Epithelial cell of proximal tubule (primary cell): ENCODE data around the gene PRKCH. TPM values are rescaled to one million over a fixed set of nuclear protein-coding genes. Genes with fewer than 3 reads are reported as not detected.

ENCODE experiments used
- DNase-seq: peaks from one replicate; pipeline ENCODE4 v3.0.0-alpha.2; 2011; ENCODE audit warnings: low read depth
- H3K4me3 ChIP-seq: 2 replicates; pipeline ENCODE4 v1.5.1; 2011; ENCODE audit warnings: low read depth, mild to moderate bottlenecking, low read length
- total RNA-seq: library from RNA; depleted of rRNA; stranded (reverse); fragments of >200 nt; gene quantifications from 2 replicates; pipeline ENCODE4 v1.2.3, GENCODE V29; 2015
- TF ChIP-seq, protein P1 (sequence below): conservative IDR thresholded peaks from 2 replicates; pipeline ENCODE4 v1.5.1; 2012; ENCODE audit warnings: low read depth, mild to moderate bottlenecking, low read length

Gene PRKCH
- total RNA-seq, 1 donor from 2014 or later = 7.6 TPM

DNA sequence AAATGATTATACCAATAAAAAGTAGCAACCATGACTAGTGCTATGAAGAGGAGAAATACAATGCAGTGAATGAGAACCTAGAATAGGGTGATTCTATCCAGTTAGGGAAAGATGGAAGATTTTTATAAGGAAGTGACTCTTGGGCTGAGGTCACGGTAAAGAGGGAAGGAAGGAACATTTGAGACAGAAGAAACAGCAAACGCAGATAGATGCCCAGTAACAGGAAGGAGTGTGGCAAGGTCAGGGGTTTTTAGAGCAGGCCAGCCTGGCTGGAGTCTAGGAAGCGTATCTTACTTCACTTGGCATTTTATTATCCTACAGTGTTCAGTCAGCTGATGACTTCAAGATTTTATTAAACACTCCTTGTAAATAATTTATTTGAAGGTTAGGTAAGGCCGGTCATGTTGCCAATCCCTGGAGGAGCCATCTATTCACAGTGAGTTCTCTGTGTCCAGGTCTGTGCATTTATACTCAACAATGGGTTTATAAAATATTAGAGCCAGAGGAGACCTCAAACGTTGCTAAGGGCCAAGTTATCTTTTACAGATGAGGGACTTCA lies 170.6 kb downstream of the PRKCH start:
- TF ChIP-seq, protein P1, sequence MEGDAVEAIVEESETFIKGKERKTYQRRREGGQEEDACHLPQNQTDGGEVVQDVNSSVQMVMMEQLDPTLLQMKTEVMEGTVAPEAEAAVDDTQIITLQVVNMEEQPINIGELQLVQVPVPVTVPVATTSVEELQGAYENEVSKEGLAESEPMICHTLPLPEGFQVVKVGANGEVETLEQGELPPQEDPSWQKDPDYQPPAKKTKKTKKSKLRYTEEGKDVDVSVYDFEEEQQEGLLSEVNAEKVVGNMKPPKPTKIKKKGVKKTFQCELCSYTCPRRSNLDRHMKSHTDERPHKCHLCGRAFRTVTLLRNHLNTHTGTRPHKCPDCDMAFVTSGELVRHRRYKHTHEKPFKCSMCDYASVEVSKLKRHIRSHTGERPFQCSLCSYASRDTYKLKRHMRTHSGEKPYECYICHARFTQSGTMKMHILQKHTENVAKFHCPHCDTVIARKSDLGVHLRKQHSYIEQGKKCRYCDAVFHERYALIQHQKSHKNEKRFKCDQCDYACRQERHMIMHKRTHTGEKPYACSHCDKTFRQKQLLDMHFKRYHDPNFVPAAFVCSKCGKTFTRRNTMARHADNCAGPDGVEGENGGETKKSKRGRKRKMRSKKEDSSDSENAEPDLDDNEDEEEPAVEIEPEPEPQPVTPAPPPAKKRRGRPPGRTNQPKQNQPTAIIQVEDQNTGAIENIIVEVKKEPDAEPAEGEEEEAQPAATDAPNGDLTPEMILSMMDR = no peak
- H3K4me3 ChIP-seq = no peak overlapping the region
- peak; percentile 77 for DNase-seq

DNA sequence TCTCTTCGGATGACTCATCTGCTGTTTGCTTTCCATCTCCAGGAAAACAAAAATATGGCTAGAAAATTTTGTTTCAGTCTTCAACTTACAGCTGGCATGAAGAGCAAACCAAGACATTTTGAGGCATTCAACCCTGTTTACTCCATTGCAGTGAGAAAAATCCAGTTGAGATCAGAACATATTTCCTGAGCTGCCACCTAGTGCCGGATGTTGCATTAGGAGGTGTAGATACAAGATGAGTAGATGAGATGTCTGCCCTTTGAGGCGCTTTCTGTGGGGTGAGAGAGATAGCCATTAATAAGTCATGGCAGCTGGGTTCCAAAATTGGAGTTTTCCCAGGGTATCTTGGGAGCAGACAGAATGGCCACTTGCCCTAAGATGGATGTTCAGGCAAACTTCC lies 171.1 kb downstream of the PRKCH start:
- TF ChIP-seq, protein P1 = peak; percentile 32

DNA sequence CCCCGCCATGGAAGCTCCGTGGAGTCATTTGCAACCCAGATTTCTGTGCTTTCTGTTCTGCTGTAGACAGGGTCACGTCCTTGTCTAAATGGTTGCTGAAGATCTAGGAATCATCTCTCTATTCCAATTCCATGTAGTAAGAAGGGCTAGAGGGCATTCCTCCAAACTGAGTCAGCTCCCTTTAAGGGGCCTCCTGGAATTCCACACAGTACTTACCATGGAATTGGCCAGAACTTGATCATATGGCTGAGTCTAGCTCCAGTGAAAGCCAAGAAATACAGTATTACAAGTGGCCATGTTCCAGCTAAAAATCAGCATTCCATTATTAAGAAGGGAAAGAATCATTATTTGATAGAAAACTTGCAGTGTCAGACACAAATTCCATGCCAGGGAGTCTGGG lies 171.9 kb downstream of the PRKCH start:
- H3K4me3 ChIP-seq = no peak overlapping the region
- DNase-seq = peak; percentile 76

More for the DNA sequence above, 171.1 kb downstream of the PRKCH start:
- DNase-seq = no peak
- no peak overlapping the region for H3K4me3 ChIP-seq

DNA sequence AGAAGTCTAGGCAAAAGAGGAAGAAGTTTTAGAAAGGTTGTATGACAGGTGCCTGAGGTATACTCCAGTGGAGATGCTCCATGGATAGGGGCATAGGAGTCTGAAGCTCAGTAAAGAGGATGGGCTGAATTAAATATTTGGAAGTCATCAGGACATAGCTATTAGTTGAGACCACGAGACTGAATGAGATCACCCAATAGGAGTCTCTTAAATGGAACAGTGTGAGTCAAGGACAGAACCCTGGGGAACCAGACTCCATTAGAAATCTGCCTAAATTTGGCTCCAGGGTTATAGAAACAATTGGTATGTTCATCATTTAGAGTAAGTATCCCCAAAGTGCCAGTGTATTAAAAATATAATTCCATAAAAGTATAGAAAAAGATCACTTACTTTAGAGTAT lies 172.6 kb downstream of the PRKCH start:
- no peak for DNase-seq
- TF ChIP-seq, protein P1 = no peak
- no peak overlapping the region for H3K4me3 ChIP-seq

More for the DNA sequence above, 171.9 kb downstream of the PRKCH start:
- TF ChIP-seq, protein P1 = no peak

DNA sequence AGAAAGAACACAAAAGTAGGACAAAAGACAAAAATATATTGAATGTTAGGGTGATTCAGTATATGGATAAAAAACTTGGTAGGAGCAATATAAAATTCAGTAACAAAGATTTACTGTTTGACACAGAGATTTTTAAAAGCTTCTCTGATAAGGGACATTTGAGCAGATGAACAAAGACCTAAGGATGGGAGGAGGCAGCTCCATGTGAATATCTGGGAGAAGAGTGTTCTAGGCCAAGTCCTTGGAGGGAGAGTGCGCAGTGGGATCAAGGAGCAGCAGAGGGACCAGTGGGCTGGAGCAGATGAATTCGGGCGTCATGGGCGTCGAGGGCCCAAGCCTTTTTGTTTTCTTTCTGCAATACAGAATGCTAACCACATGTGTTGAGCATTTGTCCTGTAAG lies 174.4 kb downstream of the PRKCH start:
- TF ChIP-seq, protein P1 = no peak
- no peak overlapping the region for H3K4me3 ChIP-seq
- no peak for DNase-seq

DNA sequence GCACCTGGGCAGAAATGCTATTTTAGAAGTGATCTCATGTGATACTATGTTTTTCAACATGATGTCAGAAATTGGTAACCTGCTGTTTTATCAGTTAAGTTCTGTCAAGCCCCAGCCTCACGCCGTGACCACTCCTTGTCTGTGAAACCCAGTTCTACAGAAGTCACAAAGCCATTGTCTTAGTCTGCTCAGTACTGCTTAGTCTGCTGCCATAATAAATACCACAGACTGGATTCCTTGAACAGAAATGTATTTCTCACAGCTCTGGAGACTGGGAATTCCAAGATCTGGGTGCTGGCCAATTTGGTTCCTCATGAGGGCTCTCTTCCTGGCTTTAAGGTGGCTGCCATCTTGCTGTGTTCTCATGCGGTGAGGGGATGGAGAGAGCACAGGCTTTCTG lies 176.9 kb downstream of the PRKCH start:
- no peak overlapping the region for H3K4me3 ChIP-seq
- no peak for DNase-seq
- TF ChIP-seq, protein P1 = no peak

DNA sequence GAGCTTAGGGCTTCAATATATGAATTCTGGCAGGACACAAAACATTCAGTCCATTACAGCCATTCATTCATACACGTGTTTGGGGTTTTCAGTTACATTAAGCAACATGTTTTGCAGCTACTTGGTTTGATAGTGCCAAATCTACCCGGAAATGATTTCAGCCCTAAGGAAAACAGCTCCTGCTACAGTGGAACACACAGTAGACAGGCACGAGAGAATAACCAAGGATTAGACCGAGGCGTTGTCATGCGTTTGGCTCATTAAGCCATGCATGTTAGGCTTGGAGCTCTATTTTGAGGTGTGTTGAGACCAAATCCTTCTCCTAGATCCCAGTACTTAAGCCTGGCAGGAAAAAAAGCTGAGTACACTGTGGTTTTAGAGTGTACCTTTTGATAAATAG lies 177.4 kb downstream of the PRKCH start:
- no peak for DNase-seq
- H3K4me3 ChIP-seq = no peak overlapping the region
- TF ChIP-seq, protein P1 = no peak
